Mesenchymal stem cell (in vitro differentiated cells and primary cell): ENCODE data around the gene CT45A10.
"Not testable (repeated sequence)": the region's sequence is repeated elsewhere in the genome, so short reads cannot be mapped to it uniquely, and the experiment has no call there.

ENCODE experiments used
- DNase-seq: peaks from one replicate; pipeline ENCODE4 v3.0.0-alpha.2; 2013
- H2AFZ ChIP-seq: one replicate; pipeline ENCODE4 v1.6.1; 2013; ENCODE audit warnings: low read depth, mild to moderate bottlenecking, control low read depth, inconsistent platforms, low read length, moderate library complexity
- H2AK5ac ChIP-seq: 2 replicates; pipeline ENCODE4 v1.6.1; 2013; ENCODE audit warnings: low read length, moderate library complexity, mild to moderate bottlenecking, inconsistent platforms; ENCODE audit not compliant: severe bottlenecking
- H2BK120ac ChIP-seq: one replicate; pipeline ENCODE4 v1.6.1; 2013; ENCODE audit warnings: low read depth, mild to moderate bottlenecking, inconsistent platforms, low read length, moderate library complexity
- H2BK12ac ChIP-seq, 2 experiments: one replicate each; pipeline ENCODE4 v1.6.1; 2013; ENCODE audit warnings: inconsistent platforms in 2 of 2, low read length in 2 of 2, mild to moderate bottlenecking in 2 of 2, moderate library complexity in 2 of 2, control low read depth in 1 of 2
- H2BK15ac ChIP-seq: one replicate; pipeline ENCODE4 v1.6.1; 2013; ENCODE audit warnings: mild to moderate bottlenecking, low read depth, inconsistent platforms; ENCODE audit not compliant: poor library complexity, severe bottlenecking
- H2BK5ac ChIP-seq: 2 replicates; pipeline ENCODE4 v1.6.1; 2013; ENCODE audit warnings: low read depth, mild to moderate bottlenecking, low read length, control low read depth, inconsistent platforms; ENCODE audit not compliant: poor library complexity, severe bottlenecking
- H3K14ac ChIP-seq, 2 experiments: one replicate each; pipeline ENCODE4 v1.6.1; 2013; ENCODE audit warnings: inconsistent platforms in 2 of 2, low read length in 2 of 2, control low read depth in 1 of 2, mild to moderate bottlenecking in 1 of 2, moderate library complexity in 1 of 2
- H3K18ac ChIP-seq, 2 experiments: one replicate each; pipeline ENCODE4 v1.6.1; 2013; ENCODE audit warnings: inconsistent platforms in 2 of 2, low read length in 2 of 2, control low read depth in 1 of 2, low read depth in 1 of 2, mild to moderate bottlenecking in 1 of 2
- H3K23ac ChIP-seq, 2 experiments: one replicate each; pipeline ENCODE4 v1.6.1; 2013; ENCODE audit warnings: inconsistent platforms in 2 of 2, low read length in 2 of 2, mild to moderate bottlenecking in 2 of 2, moderate library complexity in 2 of 2, control low read depth in 1 of 2
- H3K27ac ChIP-seq: 2 replicates; pipeline ENCODE4 v1.5.1; 2013; ENCODE audit warnings: mild to moderate bottlenecking, moderate library complexity, low read length, control low read depth, inconsistent platforms; ENCODE audit not compliant: poor library complexity, severe bottlenecking
- H3K27me3 ChIP-seq, 2 experiments: 2 replicates each; pipeline versions ENCODE4 v1.6.1 to v1.7.0; 2013; ENCODE audit warnings: low read length in 2 of 2, mild to moderate bottlenecking in 2 of 2, moderate library complexity in 2 of 2, control low read depth in 1 of 2, inconsistent platforms in 1 of 2; ENCODE audit not compliant: control insufficient read depth in 1 of 2, insufficient read depth in 1 of 2
- H3K36me3 ChIP-seq, 2 experiments: 2 replicates each; pipeline versions ENCODE4 v1.6.1 to v1.7.0; 2013; ENCODE audit warnings: low read length in 2 of 2, control low read depth in 1 of 2, inconsistent platforms in 1 of 2, low read depth in 1 of 2, mild to moderate bottlenecking in 1 of 2; ENCODE audit not compliant: insufficient read depth in 2 of 2, control insufficient read depth in 1 of 2
- H3K4ac ChIP-seq, 2 experiments: one replicate each; pipeline ENCODE4 v1.6.1; 2013; ENCODE audit warnings: inconsistent platforms in 2 of 2, low read length in 2 of 2, mild to moderate bottlenecking in 2 of 2, moderate library complexity in 2 of 2, control low read depth in 1 of 2, low read depth in 1 of 2
- H3K4me1 ChIP-seq: 2 replicates; pipeline ENCODE4 v1.6.1; 2013; ENCODE audit warnings: low read depth, low read length, control low read depth; ENCODE audit not compliant: control insufficient read depth, insufficient read depth
- H3K4me2 ChIP-seq: 2 replicates; pipeline ENCODE4 v1.6.1; 2013; ENCODE audit warnings: low read length, mild to moderate bottlenecking, inconsistent platforms; ENCODE audit not compliant: poor library complexity, severe bottlenecking
- H3K4me3 ChIP-seq, 2 experiments: 2 replicates each; pipeline versions ENCODE4 v1.5.1 to v1.7.0; 2013; ENCODE audit warnings: low read length in 2 of 2, mild to moderate bottlenecking in 2 of 2, control low read depth in 1 of 2, low read depth in 1 of 2; ENCODE audit not compliant: insufficient read depth in 1 of 2
- H3K79me1 ChIP-seq: replicated peaks from 2 replicates; pipeline ENCODE4 v1.6.1; 2013; ENCODE audit warnings: mild to moderate bottlenecking, control low read depth, low read length, inconsistent platforms; ENCODE audit not compliant: poor library complexity, severe bottlenecking
- H3K9ac ChIP-seq: 2 replicates; pipeline ENCODE4 v1.7.0; 2013; ENCODE audit warnings: mild to moderate bottlenecking, low read length, moderate library complexity
- H3K9me3 ChIP-seq: 2 replicates; pipeline ENCODE4 v1.7.0; 2013; ENCODE audit warnings: mild to moderate bottlenecking, low read length; ENCODE audit not compliant: control insufficient read depth
- H4K8ac ChIP-seq: one replicate; pipeline ENCODE4 v1.6.1; 2013; ENCODE audit warnings: inconsistent platforms, mild to moderate bottlenecking, low read length, moderate library complexity
- H4K91ac ChIP-seq: one replicate; pipeline ENCODE4 v1.6.1; 2013; ENCODE audit warnings: mild to moderate bottlenecking, low read length, inconsistent platforms
- WGBS: methylation state at CpG from one replicate; pipeline ENCODE4 v1.1.7; 2013; ENCODE audit warnings: mixed read lengths; 5-methylcytosine and 5-hydroxymethylcytosine counted together

Gene CT45A10

DNA sequence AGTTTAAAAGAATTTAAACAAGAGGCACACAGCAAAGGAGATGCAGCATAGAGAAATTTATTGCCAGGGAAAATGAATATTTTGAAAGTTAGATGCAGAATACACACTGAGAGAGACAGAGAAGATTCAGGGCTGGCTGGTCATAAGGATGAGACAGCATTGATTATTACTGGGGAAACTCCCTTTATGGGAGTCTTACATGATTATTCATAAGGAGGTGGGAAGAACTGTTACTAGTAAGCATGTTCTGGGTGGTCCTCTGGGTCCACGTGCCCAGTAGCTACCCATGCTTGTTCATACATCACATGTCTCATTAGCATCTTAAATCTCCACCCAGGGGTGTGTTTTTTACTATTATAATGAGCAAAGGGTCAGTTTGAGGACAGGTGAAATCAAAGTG lies 27.3 kb upstream of the CT45A10 start:
- not testable (repeated sequence) for H3K4me3 ChIP-seq, H3K79me1 ChIP-seq, H3K9ac ChIP-seq, H3K4me1 ChIP-seq, H3K4me2 ChIP-seq, H3K27ac ChIP-seq, DNase-seq, H2AK5ac ChIP-seq, H3K9me3 ChIP-seq, H3K36me3 ChIP-seq, H3K18ac ChIP-seq, H2BK15ac ChIP-seq, H3K23ac ChIP-seq, H3K14ac ChIP-seq, H4K8ac ChIP-seq, H2BK5ac ChIP-seq, H2BK12ac ChIP-seq, H3K4ac ChIP-seq, H2BK120ac ChIP-seq, H4K91ac ChIP-seq, H2AFZ ChIP-seq
- H3K27me3 ChIP-seq, result peaks cover 0 to 40% of the 10 kb centered on the region in 2 experiments
- no CpG with 5 or more reads among the region's 1 CpG for WGBS

DNA sequence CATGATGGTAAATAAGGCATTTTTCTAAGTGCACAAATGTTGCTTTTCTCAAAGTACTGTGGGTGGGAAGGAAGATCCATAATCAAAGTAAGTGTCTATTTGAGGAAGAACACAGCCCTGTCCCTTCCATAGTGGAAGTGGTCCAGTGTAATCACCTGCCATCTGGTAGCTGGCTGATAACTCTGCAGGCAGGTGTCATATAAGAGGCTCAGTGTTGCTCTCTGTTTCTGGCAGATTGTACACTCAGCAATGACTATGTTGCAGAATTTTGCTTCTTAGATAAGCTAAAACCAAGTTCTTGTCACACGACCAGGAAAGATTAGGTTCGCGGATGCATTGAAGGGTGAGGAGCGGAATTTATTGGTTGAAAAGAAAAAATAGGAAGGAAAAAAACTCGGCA lies 21.2 kb upstream of the CT45A10 start:
- Histone ChIP-seq H2BK15ac (no peak overlapping the region), H2BK12ac (no peak overlapping the region), H3K4me3 (no peak overlapping the region), H3K27ac (no peak overlapping the region), H4K8ac (no peak overlapping the region), H4K91ac (no peak overlapping the region), H3K27me3 (peaks cover 0 to 38% of the 10 kb centered on the region in 2 experiments), H2AFZ (no peak overlapping the region), H3K79me1 (no peaks in the 10 kb centered on the region), H3K36me3 (no peaks in the 10 kb centered on the region), H3K9me3 (no peaks in the 10 kb centered on the region), H2BK5ac (no peak overlapping the region), H3K4me2 (no peak overlapping the region), H3K18ac (no peak overlapping the region), H2BK120ac (no peak overlapping the region), H3K9ac (no peak overlapping the region), H3K4ac (no peak overlapping the region), H2AK5ac (no peak overlapping the region), H3K23ac (no peak overlapping the region), H3K14ac (no peak overlapping the region), H3K4me1 (no peaks in the 10 kb centered on the region)
- whole genome bisulfite sequencing, result 70% methylated on average over 2 of the region's 5 CpGs
- DNase-seq, result no peak

DNA sequence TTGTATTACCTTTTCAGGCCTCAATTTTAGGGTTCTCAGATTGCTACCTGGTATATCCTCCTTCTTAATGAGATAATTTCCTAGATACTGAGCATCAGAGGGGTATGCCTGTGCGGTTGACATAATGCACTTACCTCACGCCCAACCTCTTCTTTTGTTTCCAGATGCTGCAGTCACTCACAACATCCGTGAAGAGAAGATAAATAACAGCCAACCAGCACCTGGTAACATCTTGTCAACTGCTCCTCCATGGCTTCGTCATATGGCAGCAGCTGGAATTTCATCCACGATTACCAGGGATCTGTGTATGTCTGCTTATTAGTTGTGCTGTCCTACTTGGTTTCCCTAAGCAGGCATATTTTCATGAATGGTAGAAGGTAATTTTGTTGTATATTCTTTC lies 17.0 kb upstream of the CT45A10 start:
- no peaks in the 10 kb centered on the region for H3K4me1 ChIP-seq
- H3K4me3 ChIP-seq, result no peak overlapping the region
- H2BK5ac ChIP-seq, result no peak overlapping the region
- no peak overlapping the region for H3K4ac ChIP-seq
- H2AK5ac ChIP-seq, result no peak overlapping the region
- H4K91ac ChIP-seq, result no peak overlapping the region
- H3K14ac ChIP-seq, result no peak overlapping the region
- no peak overlapping the region for H3K9ac ChIP-seq
- H3K79me1 ChIP-seq, result no peaks in the 10 kb centered on the region
- H2AFZ ChIP-seq, result no peak overlapping the region
- no peak overlapping the region for H3K18ac ChIP-seq
- WGBS, result 50% methylated on average over 2 of the region's 5 CpGs
- H3K27ac ChIP-seq, result no peak overlapping the region
- no peak overlapping the region for H3K4me2 ChIP-seq
- no peaks in the 10 kb centered on the region for H3K36me3 ChIP-seq
- no peak overlapping the region for H2BK15ac ChIP-seq
- H2BK12ac ChIP-seq, result no peak overlapping the region
- DNase-seq, result no peak
- H2BK120ac ChIP-seq, result no peak overlapping the region
- no peak overlapping the region for H4K8ac ChIP-seq
- H3K23ac ChIP-seq, result no peak overlapping the region
- H3K9me3 ChIP-seq, result no peaks in the 10 kb centered on the region
- H3K27me3 ChIP-seq, result peaks cover 0 to 19% of the 10 kb centered on the region in 2 experiments

DNA sequence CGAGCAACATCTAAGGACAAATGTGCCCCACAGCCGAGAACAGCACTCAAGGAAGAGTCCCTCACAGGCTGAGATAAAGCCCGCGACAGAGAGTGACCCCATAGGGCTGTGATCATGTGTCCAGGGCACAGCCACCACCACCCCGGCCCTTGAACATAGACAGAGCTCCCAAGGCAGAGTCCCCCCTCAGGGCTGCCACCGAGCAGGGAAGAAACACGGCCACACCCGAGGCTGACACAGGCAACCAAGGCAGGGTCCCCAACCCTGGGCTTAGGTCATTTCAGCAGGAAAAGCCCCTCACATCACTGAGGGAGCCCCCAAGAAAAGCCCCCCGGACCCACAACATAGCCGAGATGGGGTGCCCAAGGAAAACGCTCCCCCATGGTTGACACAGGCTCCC lies 463 bp downstream of the CT45A10 start:
- no peaks in the 10 kb centered on the region for H3K9me3 ChIP-seq
- WGBS, result 82% methylated on average over 11 of the region's 11 CpGs
- H3K4ac ChIP-seq, result no peak overlapping the region

More for the DNA sequence above, 463 bp downstream of the CT45A10 start:
- no peaks in the 10 kb centered on the region for H3K36me3 ChIP-seq
- H3K14ac ChIP-seq, result no peak overlapping the region
- no peak overlapping the region for H4K8ac ChIP-seq
- DNase-seq, result no peak
- H2BK15ac ChIP-seq, result no peak overlapping the region
- no peak overlapping the region for H3K9ac ChIP-seq
- H4K91ac ChIP-seq, result no peak overlapping the region
- no peak overlapping the region for H3K18ac ChIP-seq
- H2AFZ ChIP-seq, result no peak overlapping the region
- no peak overlapping the region for H3K23ac ChIP-seq
- H3K27me3 ChIP-seq, result no peaks in the 10 kb centered on the region
- no peak overlapping the region for H3K27ac ChIP-seq
- H2BK120ac ChIP-seq, result no peak overlapping the region
- no peak overlapping the region for H3K4me2 ChIP-seq
- H2BK5ac ChIP-seq, result no peak overlapping the region
- H3K79me1 ChIP-seq, result no peaks in the 10 kb centered on the region
- no peaks in the 10 kb centered on the region for H3K4me1 ChIP-seq
- no peak overlapping the region for H2AK5ac ChIP-seq
- H2BK12ac ChIP-seq, result no peak overlapping the region
- H3K4me3 ChIP-seq, result no peak overlapping the region
